ENCODE results near the gene MIPEP.

DNA sequence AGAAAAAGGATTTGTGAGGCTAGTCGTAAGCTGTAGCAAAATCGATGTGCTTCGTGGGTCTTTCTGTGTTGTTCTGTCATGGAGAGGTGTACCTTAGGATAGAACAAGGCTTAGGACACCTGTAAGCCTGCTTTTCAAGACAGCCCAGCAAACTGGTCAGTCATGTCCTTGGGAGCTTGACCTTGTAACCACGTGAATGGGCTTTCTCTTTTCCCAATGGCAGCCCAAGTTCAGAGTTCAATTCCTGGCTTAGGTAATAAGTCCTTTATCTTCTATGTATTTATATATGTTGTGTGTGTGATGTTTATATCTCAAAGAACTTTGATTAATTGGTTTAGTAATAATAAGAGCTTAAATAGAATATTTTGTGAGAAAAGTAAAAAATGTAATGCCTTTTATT, 206.1 kb downstream of the MIPEP start:
- TF ChIP-seq NFIC (IDR thresholded peaks at IDR 0.05), result no peak
- no peak for TF ChIP-seq EP300 (IDR thresholded peaks at IDR 0.05; ENCODE audit: borderline replicate concordance)
- no peak for TF ChIP-seq FOXM1 (IDR thresholded peaks at IDR 0.05; ENCODE audit: borderline replicate concordance, low read depth)
- no peak for TF ChIP-seq RAD21 (IDR thresholded peaks at IDR 0.05; ENCODE audit: low read depth)
- TF ChIP-seq, protein P1, sequence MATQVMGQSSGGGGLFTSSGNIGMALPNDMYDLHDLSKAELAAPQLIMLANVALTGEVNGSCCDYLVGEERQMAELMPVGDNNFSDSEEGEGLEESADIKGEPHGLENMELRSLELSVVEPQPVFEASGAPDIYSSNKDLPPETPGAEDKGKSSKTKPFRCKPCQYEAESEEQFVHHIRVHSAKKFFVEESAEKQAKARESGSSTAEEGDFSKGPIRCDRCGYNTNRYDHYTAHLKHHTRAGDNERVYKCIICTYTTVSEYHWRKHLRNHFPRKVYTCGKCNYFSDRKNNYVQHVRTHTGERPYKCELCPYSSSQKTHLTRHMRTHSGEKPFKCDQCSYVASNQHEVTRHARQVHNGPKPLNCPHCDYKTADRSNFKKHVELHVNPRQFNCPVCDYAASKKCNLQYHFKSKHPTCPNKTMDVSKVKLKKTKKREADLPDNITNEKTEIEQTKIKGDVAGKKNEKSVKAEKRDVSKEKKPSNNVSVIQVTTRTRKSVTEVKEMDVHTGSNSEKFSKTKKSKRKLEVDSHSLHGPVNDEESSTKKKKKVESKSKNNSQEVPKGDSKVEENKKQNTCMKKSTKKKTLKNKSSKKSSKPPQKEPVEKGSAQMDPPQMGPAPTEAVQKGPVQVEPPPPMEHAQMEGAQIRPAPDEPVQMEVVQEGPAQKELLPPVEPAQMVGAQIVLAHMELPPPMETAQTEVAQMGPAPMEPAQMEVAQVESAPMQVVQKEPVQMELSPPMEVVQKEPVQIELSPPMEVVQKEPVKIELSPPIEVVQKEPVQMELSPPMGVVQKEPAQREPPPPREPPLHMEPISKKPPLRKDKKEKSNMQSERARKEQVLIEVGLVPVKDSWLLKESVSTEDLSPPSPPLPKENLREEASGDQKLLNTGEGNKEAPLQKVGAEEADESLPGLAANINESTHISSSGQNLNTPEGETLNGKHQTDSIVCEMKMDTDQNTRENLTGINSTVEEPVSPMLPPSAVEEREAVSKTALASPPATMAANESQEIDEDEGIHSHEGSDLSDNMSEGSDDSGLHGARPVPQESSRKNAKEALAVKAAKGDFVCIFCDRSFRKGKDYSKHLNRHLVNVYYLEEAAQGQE (IDR thresholded peaks at IDR 0.05; ENCODE audit: low read depth), result no peak
- no peak for TF ChIP-seq MAX (IDR thresholded peaks at IDR 0.05)
